ENCODE results near the gene GAS2.
A peak's percentile ranks its signal among the peaks of the same experiment; 100 is the strongest.

GAS2 gene

GRCh38 chr11:22728600-22729389, 62.4 kb downstream of the GAS2 start:
- no peak for DNase-seq

GRCh38 chr11:22730319-22730718, 63.9 kb downstream of the GAS2 start:
- DNase-seq: peak; percentile 17

GRCh38 chr11:22732588-22732987, 66.2 kb downstream of the GAS2 start:
- DNase-seq: no peak

- DNase-seq: no peak
These were observed 67.3 kb downstream of the GAS2 start for GRCh38 chr11:22733475-22734248.

GRCh38 chr11:22734628-22735345, 68.4 kb downstream of the GAS2 start:
- peak; percentile 1 for DNase-seq

- no peak for DNase-seq
These were observed 75.8 kb downstream of the GAS2 start for GRCh38 chr11:22742157-22742613.

- DNase-seq: no peak
These were observed 83.1 kb downstream of the GAS2 start for GRCh38 chr11:22749536-22749935.

GRCh38 chr11:22752908-22753310, 86.5 kb downstream of the GAS2 start:
- DNase-seq: no peak

GRCh38 chr11:22753416-22753815, 87.0 kb downstream of the GAS2 start:
- DNase-seq: no peak

GRCh38 chr11:22761066-22761465, 94.7 kb downstream of the GAS2 start:
- no peak for DNase-seq

GRCh38 chr11:22763166-22763565, 96.8 kb downstream of the GAS2 start:
- no peak for DNase-seq

- no peak for DNase-seq
These were observed 98.3 kb downstream of the GAS2 start for GRCh38 chr11:22764735-22765134.

- DNase-seq: no peak
These were observed 101.9 kb downstream of the GAS2 start for GRCh38 chr11:22768281-22768680.

- DNase-seq: no peak
These were observed 102.7 kb downstream of the GAS2 start for GRCh38 chr11:22769081-22769480.

- DNase-seq: no peak
These were observed 108.3 kb downstream of the GAS2 start for GRCh38 chr11:22774716-22775115.

GRCh38 chr11:22775248-22775647, 108.8 kb downstream of the GAS2 start:
- no peak for DNase-seq

- DNase-seq: no peak
These were observed 112.2 kb downstream of the GAS2 start for GRCh38 chr11:22778642-22779041.

GRCh38 chr11:22779850-22780249, 113.4 kb downstream of the GAS2 start:
- no peak for DNase-seq

- no peak for DNase-seq
These were observed 114.7 kb downstream of the GAS2 start for GRCh38 chr11:22780952-22781593.

GRCh38 chr11:22785251-22785650, 118.8 kb downstream of the GAS2 start:
- peak; percentile 15 for DNase-seq

- DNase-seq: no peak
These were observed 120.1 kb downstream of the GAS2 start for GRCh38 chr11:22786475-22786874.

GRCh38 chr11:22787055-22787454, 120.6 kb downstream of the GAS2 start:
- no peak for DNase-seq

Measured in fibroblast of skin of right quadriceps (primary cell).